Stimulated activated memory B cell treated with anti-CD40 and anti-IgM and Interleukin-4, amounts not matched to agents 10 μg/mL and 1 μg/mL and 100 μg/mL, for 72 hours (primary cell): ENCODE results near the gene CDC34.

ENCODE experiments used
- ATAC-seq: fragments of 150-1000 bp; cut with Tn5 transposase; 2 replicates; pipeline ENCODE4 v1.10.0; 2021
- H3K27ac Mint-ChIP-seq: one replicate; pipeline ENCODE4 v1.8.0; 2022; ENCODE audit warnings: mild to moderate bottlenecking, mixed read lengths
- H3K27me3 Mint-ChIP-seq: one replicate; pipeline ENCODE4 v1.8.0; 2022; ENCODE audit warnings: mixed read lengths
- H3K36me3 Mint-ChIP-seq: one replicate; pipeline ENCODE4 v1.8.0; 2022; ENCODE audit warnings: mixed read lengths
- H3K4me1 Mint-ChIP-seq: one replicate; pipeline ENCODE4 v1.8.0; 2022; ENCODE audit warnings: mixed read lengths
- H3K4me3 Mint-ChIP-seq: one replicate; pipeline ENCODE4 v1.8.0; 2022; ENCODE audit warnings: mild to moderate bottlenecking, moderate library complexity, mixed read lengths
- H3K9me3 Mint-ChIP-seq: one replicate; pipeline ENCODE4 v1.8.0; 2022; ENCODE audit warnings: mixed read lengths

The CDC34 gene

DNA sequence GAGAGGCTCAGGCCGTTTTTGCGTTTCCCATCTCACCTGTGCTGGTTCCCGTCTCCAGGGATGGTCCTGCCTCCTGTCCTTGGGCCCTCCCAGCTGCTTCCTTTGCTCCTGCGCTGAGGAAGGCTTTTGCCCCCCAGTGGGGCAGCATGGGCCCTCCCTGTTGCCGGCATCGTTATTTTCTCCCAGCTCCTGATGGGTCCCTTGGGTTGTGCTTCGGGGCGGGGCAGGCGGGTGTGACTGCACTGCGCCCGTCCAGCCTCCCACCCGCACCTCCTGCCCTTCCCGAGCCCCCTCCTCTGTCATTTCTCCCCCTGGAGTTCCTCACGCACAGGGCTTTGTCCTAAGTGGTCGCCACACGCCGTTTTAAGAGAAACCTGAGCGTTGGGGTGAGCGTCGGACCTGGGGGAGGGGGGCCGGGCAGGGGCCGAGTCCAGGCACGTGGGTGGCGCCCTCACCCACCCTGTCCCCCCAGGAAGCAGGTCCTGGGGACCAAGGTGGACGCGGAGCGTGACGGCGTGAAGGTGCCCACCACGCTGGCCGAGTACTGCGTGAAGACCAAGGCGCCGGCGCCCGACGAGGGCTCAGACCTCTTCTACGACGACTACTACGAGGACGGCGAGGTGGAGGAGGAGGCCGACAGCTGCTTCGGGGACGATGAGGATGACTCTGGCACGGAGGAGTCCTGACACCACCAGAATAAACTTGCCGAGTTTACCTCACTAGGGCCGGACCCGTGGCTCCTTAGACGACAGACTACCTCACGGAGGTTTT, 9.5 kb downstream of the CDC34 start:
- Mint-ChIP-seq H3K9me3 (no peaks in the 10 kb centered on the region), H3K36me3 (peaks cover 24% of the 10 kb centered on the region), H3K27ac (no peak overlapping the region), H3K4me3 (no peak overlapping the region), H3K27me3 (peaks cover 6% of the 10 kb centered on the region), H3K4me1 (peaks cover 12% of the 10 kb centered on the region)
- ATAC-seq, result no peak

DNA sequence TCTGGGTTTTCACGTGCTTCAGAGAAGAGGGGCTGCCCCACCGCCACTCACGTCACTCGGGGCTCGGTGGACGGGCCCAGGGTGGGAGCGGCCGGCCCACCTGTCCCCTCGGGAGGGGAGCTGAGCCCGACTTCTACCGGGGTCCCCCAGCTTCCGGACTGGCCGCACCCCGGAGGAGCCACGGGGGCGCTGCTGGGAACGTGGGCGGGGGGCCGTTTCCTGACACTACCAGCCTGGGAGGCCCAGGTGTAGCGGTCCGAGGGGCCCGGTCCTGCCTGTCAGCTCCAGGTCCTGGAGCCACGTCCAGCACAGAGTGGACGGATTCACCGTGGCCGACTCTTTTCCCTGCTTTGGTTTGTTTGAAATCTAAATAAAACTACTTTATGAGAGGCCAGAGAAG, 10.1 kb downstream of the CDC34 start:
- Mint-ChIP-seq H3K4me3 (no peak overlapping the region), H3K9me3 (no peaks in the 10 kb centered on the region), H3K27ac (no peak overlapping the region), H3K27me3 (peaks cover 6% of the 10 kb centered on the region), H3K36me3 (peaks cover 24% of the 10 kb centered on the region), H3K4me1 (peaks cover 12% of the 10 kb centered on the region)
- peak; percentile 22 for ATAC-seq

DNA sequence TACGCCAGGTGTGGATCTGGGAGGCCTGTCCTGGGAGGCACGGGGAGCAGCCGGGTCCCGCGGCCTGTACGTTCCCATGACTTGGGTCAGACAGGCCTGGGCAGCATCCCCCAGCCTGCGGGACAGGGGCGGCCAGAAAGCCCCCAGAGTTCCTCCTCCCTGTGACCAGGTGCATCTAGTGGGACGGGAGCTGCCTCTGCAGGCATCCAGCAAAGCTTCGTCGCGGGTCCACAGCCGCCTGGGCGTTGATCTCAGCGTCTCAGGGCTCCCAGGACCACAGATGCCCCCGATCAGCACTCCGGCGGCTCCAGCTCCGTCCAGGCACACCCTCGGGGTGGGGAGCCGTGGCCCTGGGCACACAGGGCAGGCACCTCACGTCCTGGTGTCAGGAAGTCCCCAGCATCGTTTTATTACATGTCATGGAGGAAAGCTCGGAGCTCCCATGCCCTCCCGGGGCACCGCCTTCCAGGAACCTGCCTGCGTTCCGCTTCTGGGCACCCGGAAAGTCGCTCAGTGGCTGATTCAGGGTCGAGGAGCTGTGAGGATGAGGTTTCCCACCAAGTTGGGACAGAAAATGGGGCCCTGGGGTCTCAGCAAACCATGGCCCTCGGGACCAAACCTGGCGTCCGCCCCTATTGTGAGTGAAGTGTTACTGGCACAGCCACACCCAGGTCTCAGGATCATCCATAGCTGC, 10.8 kb downstream of the CDC34 start:
- Mint-ChIP-seq H3K9me3 (no peaks in the 10 kb centered on the region), H3K4me1 (peaks cover 12% of the 10 kb centered on the region), H3K4me3 (no peak overlapping the region), H3K27me3 (peaks cover 6% of the 10 kb centered on the region), H3K36me3 (peaks cover 24% of the 10 kb centered on the region), H3K27ac (no peak overlapping the region)
- no peak for ATAC-seq

- Mint-ChIP-seq H3K27ac (no peak within 1 kb of the TSS), H3K4me3 (no peak within 1 kb of the TSS), H3K36me3 (peaks cover 12% of the 10 kb centered on the region), H3K9me3 (no peaks in the 10 kb centered on the region), H3K4me1 (peaks cover 12% of the 10 kb centered on the region), H3K27me3 (peaks cover 17% of the 10 kb centered on the region)
- ATAC-seq, result peak; percentile 4
These were observed 12.5 kb downstream of the CDC34 start, which contains the start of gene GZMM for GRCh38 chr19:543910-544608. GZMM (plus strand) TSS chr19:544053; CDS start chr19:544072, 19 bp downstream.

- Mint-ChIP-seq H3K27ac (no peak overlapping the region), H3K27me3 (peaks cover 27% of the 10 kb centered on the region), H3K4me1 (peaks cover 12% of the 10 kb centered on the region), H3K4me3 (no peak overlapping the region), H3K36me3 (peaks cover 5% of the 10 kb centered on the region), H3K9me3 (no peaks in the 10 kb centered on the region)
- ATAC-seq, result no peak
These were observed 15.6 kb downstream of the CDC34 start for GRCh38 chr19:547117-547516.

DNA sequence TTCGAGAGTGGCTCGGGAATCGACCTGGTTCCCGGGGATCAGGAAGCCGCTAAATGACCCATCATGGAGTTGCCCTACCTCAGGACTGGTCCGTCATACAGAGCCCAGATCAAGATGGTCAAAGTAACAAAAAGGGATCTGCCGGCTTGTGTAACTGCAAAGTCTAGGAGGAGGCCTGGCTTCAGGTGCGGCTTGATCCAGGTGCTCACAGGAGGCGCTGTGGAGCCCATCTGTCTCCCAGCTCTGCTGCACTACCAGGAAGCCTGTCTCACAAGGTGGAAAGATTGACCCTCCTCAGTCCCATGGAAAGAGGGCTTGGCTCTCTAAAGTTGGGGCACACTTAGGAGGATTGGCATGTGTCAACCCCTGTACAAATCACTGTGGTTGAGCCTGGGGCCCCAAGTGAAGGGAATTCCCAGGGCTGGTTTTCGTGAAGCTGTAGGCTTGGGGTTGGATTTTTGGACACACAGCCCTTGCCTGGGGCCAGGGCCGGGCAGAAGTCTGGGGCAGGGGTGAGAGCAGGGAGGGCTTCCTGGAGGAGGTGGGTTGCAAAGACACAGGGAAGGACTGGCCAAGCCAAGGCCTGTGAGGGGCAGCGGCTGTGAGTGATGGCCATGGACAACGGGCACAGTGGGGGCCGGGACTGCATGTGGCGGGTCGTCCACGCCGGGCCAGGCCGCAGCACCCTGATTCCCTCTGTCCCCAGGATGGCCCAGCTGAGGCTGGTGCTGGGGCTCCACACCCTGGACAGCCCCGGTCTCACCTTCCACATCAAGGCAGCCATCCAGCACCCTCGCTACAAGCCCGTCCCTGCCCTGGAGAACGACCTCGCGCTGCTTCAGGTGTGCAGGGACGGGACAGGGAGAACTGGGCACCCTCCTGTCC, 16.5 kb downstream of the CDC34 start:
- Mint-ChIP-seq H3K36me3 (peaks cover 4% of the 10 kb centered on the region), H3K27me3 (peaks cover 37% of the 10 kb centered on the region), H3K4me3 (no peak overlapping the region), H3K9me3 (no peaks in the 10 kb centered on the region), H3K4me1 (peaks cover 12% of the 10 kb centered on the region), H3K27ac (no peak overlapping the region)
- ATAC-seq, result peak; percentile 31

GRCh38 chr19:548886-549830, 17.6 kb downstream of the CDC34 start:
- no peak overlapping the region for H3K27ac Mint-ChIP-seq
- peak; percentile 17 for ATAC-seq
- H3K27me3 Mint-ChIP-seq, result peaks cover 41% of the 10 kb centered on the region
- no peaks in the 10 kb centered on the region for H3K9me3 Mint-ChIP-seq
- no peaks in the 10 kb centered on the region for H3K36me3 Mint-ChIP-seq
- H3K4me1 Mint-ChIP-seq, result peaks cover 2% of the 10 kb centered on the region
- H3K4me3 Mint-ChIP-seq, result no peak overlapping the region

DNA sequence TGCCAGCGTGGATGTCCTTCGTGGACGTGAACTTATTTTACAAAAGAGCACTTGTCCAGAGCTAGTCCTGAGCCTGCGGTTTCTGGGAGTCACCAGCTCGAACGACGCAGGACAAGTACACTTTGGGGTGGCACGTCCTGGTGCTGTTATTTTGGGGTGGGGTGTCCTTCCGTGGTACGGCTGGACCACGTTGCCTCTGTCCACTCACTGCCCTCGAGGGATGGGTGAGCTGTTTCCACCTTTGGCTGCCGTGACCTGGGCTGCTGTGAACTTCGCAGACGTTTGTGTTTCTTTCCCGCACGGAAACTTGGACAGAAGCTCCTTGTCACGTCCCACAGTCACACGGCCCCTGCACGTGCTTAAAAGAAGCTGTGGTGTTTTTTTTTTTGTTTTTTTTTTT, 23.3 kb downstream of the CDC34 start:
- no peak for ATAC-seq
- Mint-ChIP-seq H3K4me3 (no peak overlapping the region), H3K4me1 (no peaks in the 10 kb centered on the region), H3K36me3 (no peaks in the 10 kb centered on the region), H3K9me3 (no peaks in the 10 kb centered on the region), H3K27ac (no peak overlapping the region), H3K27me3 (peaks cover 42% of the 10 kb centered on the region)

GRCh38 chr19:555474-555808, 23.9 kb downstream of the CDC34 start:
- H3K4me1 Mint-ChIP-seq, result no peaks in the 10 kb centered on the region
- no peak for ATAC-seq
- H3K36me3 Mint-ChIP-seq, result no peaks in the 10 kb centered on the region
- H3K27me3 Mint-ChIP-seq, result peaks cover 46% of the 10 kb centered on the region
- H3K4me3 Mint-ChIP-seq, result no peak overlapping the region
- H3K27ac Mint-ChIP-seq, result no peak overlapping the region
- H3K9me3 Mint-ChIP-seq, result no peaks in the 10 kb centered on the region

DNA sequence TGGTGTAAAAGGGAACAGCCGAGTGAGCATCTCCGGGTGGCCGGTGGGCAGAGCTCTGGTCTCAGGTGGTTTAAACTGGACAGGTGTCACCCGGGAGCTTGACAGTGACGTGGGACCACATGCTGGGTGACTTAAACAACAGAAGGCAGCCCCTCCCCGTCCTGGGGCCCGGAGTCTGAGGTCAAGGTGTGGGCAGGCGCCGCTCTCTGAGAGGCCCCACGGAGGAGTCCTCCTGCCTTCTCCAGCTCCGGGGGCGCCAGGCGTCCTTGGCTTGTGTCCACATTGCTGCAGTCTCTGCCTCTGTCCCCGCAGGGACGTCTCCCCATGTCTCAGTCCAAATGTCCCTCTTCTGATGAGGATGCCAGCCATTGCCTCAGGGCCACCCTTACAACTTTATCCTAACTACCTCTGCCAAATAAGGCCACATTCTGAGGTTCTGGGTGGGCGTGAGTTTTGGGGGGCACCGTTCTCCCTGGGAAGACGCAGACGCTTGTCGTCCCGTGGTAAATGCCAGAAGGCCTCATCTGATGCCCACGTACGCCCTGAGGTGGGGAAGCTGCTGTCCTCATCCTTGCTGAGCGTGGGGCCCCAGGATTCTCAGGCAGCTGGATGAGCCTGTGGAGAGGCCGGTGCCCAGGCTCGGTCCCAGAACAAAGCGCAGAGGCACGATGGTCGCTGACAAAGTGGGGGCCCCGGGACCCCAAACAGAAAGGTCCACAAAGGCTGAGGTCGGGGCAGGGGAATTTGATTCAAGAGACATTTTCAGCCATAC, 25.2 kb downstream of the CDC34 start:
- Mint-ChIP-seq H3K27me3 (peaks cover 39% of the 10 kb centered on the region), H3K4me3 (no peak overlapping the region), H3K9me3 (no peaks in the 10 kb centered on the region), H3K27ac (no peak overlapping the region), H3K36me3 (no peaks in the 10 kb centered on the region), H3K4me1 (no peaks in the 10 kb centered on the region)
- ATAC-seq, result no peak

GRCh38 chr19:558770-559439, 27.3 kb downstream of the CDC34 start:
- H3K27ac Mint-ChIP-seq, result no peak overlapping the region
- no peaks in the 10 kb centered on the region for H3K36me3 Mint-ChIP-seq
- no peak for ATAC-seq
- no peak overlapping the region for H3K4me3 Mint-ChIP-seq
- H3K27me3 Mint-ChIP-seq, result peaks cover 21% of the 10 kb centered on the region
- H3K4me1 Mint-ChIP-seq, result no peaks in the 10 kb centered on the region
- H3K9me3 Mint-ChIP-seq, result no peaks in the 10 kb centered on the region

DNA sequence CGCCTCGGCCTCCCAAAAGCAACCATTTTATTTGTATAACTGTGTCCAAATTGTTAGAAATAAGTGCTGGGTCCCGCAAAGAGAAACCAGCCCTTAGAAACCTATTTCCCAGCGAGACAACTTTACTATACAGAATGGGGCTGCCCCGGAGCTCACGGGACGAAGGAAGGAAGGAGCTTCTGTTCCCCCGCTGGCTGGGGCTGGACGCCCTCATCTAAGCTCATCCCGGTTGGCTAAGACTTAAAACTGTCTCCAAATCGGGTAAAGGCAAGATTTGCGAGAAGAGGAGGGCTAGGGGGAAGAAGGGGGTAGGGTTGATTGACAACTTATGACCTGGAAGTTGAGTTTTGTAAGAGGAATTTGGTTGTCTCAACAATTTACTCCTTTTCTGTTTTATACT, 28.6 kb downstream of the CDC34 start:
- Mint-ChIP-seq H3K36me3 (no peaks in the 10 kb centered on the region), H3K4me3 (no peak overlapping the region), H3K4me1 (no peaks in the 10 kb centered on the region), H3K27me3 (peaks cover 21% of the 10 kb centered on the region), H3K9me3 (no peaks in the 10 kb centered on the region), H3K27ac (no peak overlapping the region)
- ATAC-seq, result no peak

DNA sequence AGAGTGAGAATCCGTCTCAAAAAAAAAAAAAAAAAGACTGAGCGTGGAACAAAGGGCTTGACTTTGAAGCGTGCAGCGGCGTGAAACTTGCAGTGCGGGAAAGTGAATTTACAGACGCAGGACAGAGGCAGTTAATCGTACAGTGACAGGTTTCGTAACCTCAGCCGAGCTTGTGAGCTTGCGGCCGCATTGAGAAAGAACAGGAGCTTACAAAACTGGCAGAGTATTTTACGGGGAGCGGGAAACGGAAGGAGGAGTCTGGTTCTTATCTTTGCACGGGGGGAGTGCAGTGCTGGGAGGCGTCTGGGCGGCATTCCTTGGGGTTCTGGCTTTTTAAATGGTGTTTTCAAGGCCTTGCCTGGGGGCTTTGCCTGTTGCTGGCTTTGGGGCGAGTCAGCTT, 34.8 kb downstream of the CDC34 start:
- Mint-ChIP-seq H3K4me1 (peaks cover 7% of the 10 kb centered on the region), H3K4me3 (no peak overlapping the region), H3K27ac (no peak overlapping the region), H3K27me3 (no peaks in the 10 kb centered on the region), H3K9me3 (no peaks in the 10 kb centered on the region), H3K36me3 (no peaks in the 10 kb centered on the region)
- no peak for ATAC-seq
